IMR-90 (cell line): ENCODE results near the gene HDAC7. TPM values are rescaled to one million over a fixed set of nuclear protein-coding genes. Genes with fewer than 3 reads are reported as not detected.

ENCODE experiments used
- ATAC-seq: fragments of 200-7000 bp; cut with Tn5 transposase; 2 replicates; pipeline ENCODE4 v1.9.1; 2020; ENCODE audit warnings: low read depth, mild to moderate bottlenecking, moderate library complexity
- BruUV-seq: library from RNA; stranded (reverse); fragments of 400-500 nt; replicated peaks from 2 replicates; lab custom pipeline; 2021; lab: Mats Ljungman, UMichigan
- CTCF ChIA-PET: fragments of 300-600 bp; formaldehyde crosslinking; extraction: SDS; loops from one replicate; lab custom pipeline; 2021; ENCODE audit warnings: antibody characterized with exemption; lab: Yijun Ruan, JAX
- POLR2A ChIA-PET: fragments of 300-600 bp; sonication (Branson Sonifier 250); formaldehyde crosslinking; loops from one replicate; lab custom pipeline; 2022; ENCODE audit warnings: antibody characterized with exemption; ENCODE audit not compliant: unreplicated experiment; lab: Charles Lee
- DNase-seq: peaks from one replicate; pipeline ENCODE4 v3.0.0; 2013
- H2AFZ ChIP-seq: replicated peaks from 2 replicates; pipeline ENCODE3; 2013; ENCODE audit warnings: low read length, mild to moderate bottlenecking; ENCODE audit not compliant: poor library complexity
- H2AK5ac ChIP-seq: 2 replicates; pipeline ENCODE4 v1.6.1; 2013; ENCODE audit warnings: low read depth, low read length, inconsistent platforms
- H2AK9ac ChIP-seq: replicated peaks from 2 replicates; pipeline ENCODE3; 2013; ENCODE audit warnings: mild to moderate bottlenecking, low read depth, low read length, moderate library complexity; ENCODE audit not compliant: poor library complexity
- H2BK120ac ChIP-seq: 2 replicates; pipeline ENCODE4 v1.6.1; 2013; ENCODE audit warnings: low read depth, low read length, inconsistent platforms
- H2BK15ac ChIP-seq: 3 replicates; pipeline ENCODE4 v1.6.1; 2013; ENCODE audit warnings: low read depth, low read length, inconsistent platforms
- H2BK20ac ChIP-seq: 2 replicates; pipeline ENCODE4 v1.6.1; 2013; ENCODE audit warnings: low read depth, mild to moderate bottlenecking, inconsistent platforms, low read length, moderate library complexity
- H2BK5ac ChIP-seq: 2 replicates; pipeline ENCODE4 v1.6.1; 2013; ENCODE audit warnings: mild to moderate bottlenecking, low read depth, low read length, inconsistent platforms; ENCODE audit not compliant: poor library complexity, severe bottlenecking
- H3K14ac ChIP-seq: replicated peaks from 2 replicates; pipeline ENCODE4 v1.6.1; 2013; ENCODE audit warnings: low read depth, low read length, inconsistent platforms
- H3K18ac ChIP-seq: 2 replicates; pipeline ENCODE4 v1.6.1; 2013; ENCODE audit warnings: low read depth, low read length, control low read depth
- H3K23ac ChIP-seq: 2 replicates; pipeline ENCODE4 v1.6.1; 2013; ENCODE audit warnings: low read depth, low read length, inconsistent platforms
- H3K27ac ChIP-seq: 2 replicates; pipeline ENCODE4 v1.5.1; 2013; ENCODE audit warnings: mild to moderate bottlenecking, control low read depth, low read length; ENCODE audit not compliant: insufficient read depth
- H3K27me3 ChIP-seq: 2 replicates; pipeline ENCODE4 v1.6.1; 2013; ENCODE audit warnings: low read length; ENCODE audit not compliant: control insufficient read depth, insufficient read depth
- H3K36me3 ChIP-seq: 2 replicates; pipeline ENCODE4 v1.6.1; 2013; ENCODE audit warnings: low read length, mixed read lengths; ENCODE audit not compliant: control insufficient read depth, insufficient read depth
- H3K4ac ChIP-seq: 2 replicates; pipeline ENCODE4 v1.6.1; 2013; ENCODE audit warnings: low read depth, low read length, inconsistent platforms
- H3K4me1 ChIP-seq: 2 replicates; pipeline ENCODE4 v1.6.1; 2013; ENCODE audit warnings: low read length, mixed read lengths; ENCODE audit not compliant: control insufficient read depth, insufficient read depth
- H3K4me2 ChIP-seq: 2 replicates; pipeline ENCODE4 v1.6.1; 2013; ENCODE audit warnings: low read depth, mild to moderate bottlenecking, control low read depth, low read length, moderate library complexity
- H3K4me3 ChIP-seq: 2 replicates; pipeline ENCODE4 v1.5.1; 2013; ENCODE audit warnings: low read depth, mild to moderate bottlenecking, control low read depth, low read length, moderate library complexity; ENCODE audit not compliant: insufficient read depth
- H3K56ac ChIP-seq: 2 replicates; pipeline ENCODE4 v1.6.1; 2013; ENCODE audit warnings: low read length, inconsistent platforms; ENCODE audit not compliant: insufficient read depth; ENCODE audit errors: extremely low read depth
- H3K79me1 ChIP-seq, 2 experiments: 2 replicates each; pipeline ENCODE4 v1.6.1; 2013; ENCODE audit warnings: low read length in 2 of 2, inconsistent platforms in 1 of 2, low read depth in 1 of 2
- H3K9ac ChIP-seq: 2 replicates; pipeline ENCODE4 v1.6.1; 2013; ENCODE audit warnings: low read depth, low read length, control low read depth
- H3K9me1 ChIP-seq: 2 replicates; pipeline ENCODE4 v1.6.1; 2013; ENCODE audit warnings: low read length, inconsistent platforms; ENCODE audit not compliant: insufficient read depth
- H3K9me3 ChIP-seq: 2 replicates; pipeline ENCODE4 v1.6.1; 2013; ENCODE audit warnings: low read length; ENCODE audit not compliant: control insufficient read depth, insufficient read depth
- H4K20me1 ChIP-seq: 2 replicates; pipeline ENCODE4 v1.6.1; 2013; ENCODE audit warnings: low read length, inconsistent platforms; ENCODE audit not compliant: insufficient read depth
- H4K5ac ChIP-seq: 2 replicates; pipeline ENCODE4 v1.6.1; 2013; ENCODE audit warnings: mild to moderate bottlenecking, low read depth, low read length, control low read depth
- H4K8ac ChIP-seq, 2 experiments: 2 replicates each; pipeline ENCODE4 v1.6.1; 2013; ENCODE audit warnings: low read depth in 2 of 2, low read length in 2 of 2, control low read depth in 1 of 2, inconsistent platforms in 1 of 2
- H4K91ac ChIP-seq: 2 replicates; pipeline ENCODE4 v1.6.1; 2013; ENCODE audit warnings: low read depth, low read length, inconsistent platforms; ENCODE audit not compliant: insufficient read depth
- BHLHE40 ChIP-seq: fragments of 150-350 bp; IDR thresholded peaks from 2 replicates; pipeline ENCODE4 v1.6.1; 2016; ENCODE audit warnings: mild to moderate bottlenecking, low read depth, low read length
- CEBPB ChIP-seq: IDR thresholded peaks from 2 replicates; pipeline ENCODE4 v1.6.1; 2012; ENCODE audit warnings: low read depth, low read length, improper control_type of control experiment
- CHD1 ChIP-seq: IDR thresholded peaks from 2 replicates; pipeline ENCODE4 v1.6.1; 2012; ENCODE audit warnings: low read depth, low read length, improper control_type of control experiment
- FOS ChIP-seq: fragments of 150-350 bp; IDR thresholded peaks from 2 replicates; pipeline ENCODE4 v1.6.1; 2016; ENCODE audit warnings: low read depth, low read length
- MAFK ChIP-seq: IDR thresholded peaks from 2 replicates; pipeline ENCODE4 v1.6.1; 2012; ENCODE audit warnings: low read depth, low read length, improper control_type of control experiment
- MAZ ChIP-seq: IDR thresholded peaks from 2 replicates; pipeline ENCODE4 v1.6.1; 2012; ENCODE audit warnings: low read depth, mild to moderate bottlenecking, low read length, improper control_type of control experiment, moderate library complexity, borderline replicate concordance
- MXI1 ChIP-seq: IDR thresholded peaks from 2 replicates; pipeline ENCODE4 v1.6.1; 2012; ENCODE audit warnings: low read depth, mild to moderate bottlenecking, low read length, moderate library complexity, borderline replicate concordance
- NFE2L2 ChIP-seq: fragments of 150-350 bp; IDR thresholded peaks from 2 replicates; pipeline ENCODE4 v1.6.1; 2016; ENCODE audit warnings: low read depth, mild to moderate bottlenecking, low read length
- POLR2A ChIP-seq: IDR thresholded peaks from 2 replicates; pipeline ENCODE4 v1.6.1; 2012; ENCODE audit warnings: mild to moderate bottlenecking, low read depth, low read length
- RAD21 ChIP-seq: IDR thresholded peaks from 2 replicates; pipeline ENCODE4 v1.6.1; 2012; ENCODE audit warnings: low read length, improper control_type of control experiment
- RCOR1 ChIP-seq: IDR thresholded peaks from 2 replicates; pipeline ENCODE4 v1.6.1; 2012; ENCODE audit warnings: mild to moderate bottlenecking, low read length, improper control_type of control experiment; ENCODE audit not compliant: insufficient replicate concordance
- RFX5 ChIP-seq: IDR thresholded peaks from 2 replicates; pipeline ENCODE4 v1.8.0; 2012; ENCODE audit warnings: low read depth, mild to moderate bottlenecking, low read length, moderate library complexity
- SMC3 ChIP-seq: fragments of 150-350 bp; IDR thresholded peaks from 2 replicates; pipeline ENCODE4 v1.6.1; 2016; ENCODE audit warnings: low read depth, mild to moderate bottlenecking, antibody characterized with exemption, low read length, moderate library complexity
- WGBS, 2 experiments: methylation state at CpG; one replicate each; pipeline versions ENCODE4 v1.1.5 to v1.1.7; 2013; ENCODE audit warnings: missing lambda C conversion rate in 2 of 2; ENCODE audit not compliant: insufficient read length in 1 of 2; ENCODE audit errors: extremely low coverage in 2 of 2; 5-methylcytosine and 5-hydroxymethylcytosine counted together
- dilution Hi-C: fragments of 300-500 bp; cut with HindIII; formaldehyde crosslinking; loops from one replicate; pipeline ENCODE4 v1.14.3; 2018; ENCODE audit warnings: low sequenced_read_pairs; ENCODE audit not compliant: unreplicated experiment
- in situ Hi-C: fragments of 300-500 bp; cut with MboI; formaldehyde crosslinking; loops from 3 replicates; pipeline ENCODE4 v1.14.3; 2019; ENCODE audit warnings: low sequenced_read_pairs, inconsistent platforms, mixed read lengths
- intact Hi-C: fragments of 100-400 bp; cut with micrococcal nuclease; formaldehyde crosslinking; loops from 2 replicates; pipeline ENCODE4 v1.10.0; 2022
- polyA plus RNA-seq, 3 experiments: library from polyadenylated mRNA; depleted of rRNA; stranded (reverse); fragments of >200 nt; gene quantifications; 2 replicates each; pipeline ENCODE4 v1.2.3, GENCODE V29; 2012; ENCODE audit warnings: low replicate concordance in 1 of 3
- total RNA-seq: library from RNA; depleted of rRNA; stranded (reverse); fragments of >200 nt; gene quantifications from 2 replicates; pipeline ENCODE4 v1.2.3, GENCODE V29; 2012
- TF ChIP-seq, protein P1 (sequence below): conservative IDR thresholded peaks from 2 replicates; pipeline ENCODE4 v1.5.1; 2012; ENCODE audit warnings: mild to moderate bottlenecking, low read depth, low read length, improper control_type of control experiment
- TF ChIP-seq, protein P2 (sequence below): fragments of 150-350 bp; IDR thresholded peaks from 2 replicates; pipeline ENCODE4 v1.6.1; 2017; ENCODE audit warnings: mild to moderate bottlenecking, antibody characterized with exemption, low read length, low read depth
- TF ChIP-seq, protein P3 (sequence below): fragments of 150-350 bp; IDR thresholded peaks from 2 replicates; pipeline ENCODE4 v1.6.1; 2016; ENCODE audit warnings: low read depth, mild to moderate bottlenecking, low read length, moderate library complexity, borderline replicate concordance

HDAC7 gene
- total and polyA plus RNA-seq, 2 of the 4 experiments (the other 2 are of a cell fraction): 10.4 to 64.7 TPM

DNA sequence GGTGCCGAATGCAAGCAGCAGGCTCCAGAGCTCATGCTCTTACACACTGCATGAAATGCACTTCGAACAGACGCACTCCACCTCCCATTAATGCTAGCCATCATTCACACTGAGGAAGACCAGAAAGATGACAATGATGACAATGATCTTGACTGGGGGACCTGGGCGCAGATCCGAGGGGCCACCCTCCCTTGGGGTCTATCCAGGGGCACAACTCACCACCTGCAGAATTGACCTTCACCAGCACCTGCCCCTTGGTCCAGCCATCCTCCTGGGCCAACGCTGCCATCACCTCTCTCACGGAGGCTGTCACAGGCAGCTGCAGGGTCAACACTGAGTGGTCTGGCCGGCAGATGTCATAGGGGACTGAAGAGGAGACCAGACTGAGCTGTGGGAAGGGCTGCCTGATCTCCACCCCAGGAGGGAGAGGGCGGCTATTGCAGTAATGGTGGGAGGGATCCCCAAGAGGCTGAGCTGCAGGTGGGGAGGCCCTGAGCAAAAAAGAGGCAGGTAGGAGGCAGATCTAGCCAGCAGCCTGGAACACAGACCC, 76.3 kb downstream of the HDAC7 start:
- no peak overlapping the region for H2BK120ac ChIP-seq
- no peak overlapping the region for H4K8ac ChIP-seq
- H3K4ac ChIP-seq: no peak overlapping the region
- CTCF ChIA-PET: interaction anchor here (0.6 to 2.4 kb wide), 6 partner anchors 11 to 341 kb away, joined by 3 to 19 read pairs (median 8); partner anchors contain the start of gene RAPGEF3
- H4K20me1 ChIP-seq: no peaks in the 10 kb centered on the region
- no peak overlapping the region for H3K4me3 ChIP-seq
- BruUV-seq: no TSS peak
- H2BK20ac ChIP-seq: no peak overlapping the region
- H3K79me1 ChIP-seq: no peaks in the 10 kb centered on the region
- in situ Hi-C loops (loop anchor here (10.0 kb wide), 1 partner anchor 91 kb away; no protein-coding TSS in a partner anchor), dilution Hi-C loops (no loop called here), intact Hi-C loops (no loop called here)
- H3K14ac ChIP-seq: no peak overlapping the region
- H3K36me3 ChIP-seq: no peaks in the 10 kb centered on the region
- H2AK9ac ChIP-seq: no peak overlapping the region
- POLR2A ChIA-PET: no interaction called here
- H2BK15ac ChIP-seq: no peak overlapping the region
- no peak overlapping the region for H3K9ac ChIP-seq
- H3K9me1 ChIP-seq: no peaks in the 10 kb centered on the region
- no peak overlapping the region for H3K56ac ChIP-seq
- no peak for TF ChIP-seq MAZ
- TF ChIP-seq, protein P1, sequence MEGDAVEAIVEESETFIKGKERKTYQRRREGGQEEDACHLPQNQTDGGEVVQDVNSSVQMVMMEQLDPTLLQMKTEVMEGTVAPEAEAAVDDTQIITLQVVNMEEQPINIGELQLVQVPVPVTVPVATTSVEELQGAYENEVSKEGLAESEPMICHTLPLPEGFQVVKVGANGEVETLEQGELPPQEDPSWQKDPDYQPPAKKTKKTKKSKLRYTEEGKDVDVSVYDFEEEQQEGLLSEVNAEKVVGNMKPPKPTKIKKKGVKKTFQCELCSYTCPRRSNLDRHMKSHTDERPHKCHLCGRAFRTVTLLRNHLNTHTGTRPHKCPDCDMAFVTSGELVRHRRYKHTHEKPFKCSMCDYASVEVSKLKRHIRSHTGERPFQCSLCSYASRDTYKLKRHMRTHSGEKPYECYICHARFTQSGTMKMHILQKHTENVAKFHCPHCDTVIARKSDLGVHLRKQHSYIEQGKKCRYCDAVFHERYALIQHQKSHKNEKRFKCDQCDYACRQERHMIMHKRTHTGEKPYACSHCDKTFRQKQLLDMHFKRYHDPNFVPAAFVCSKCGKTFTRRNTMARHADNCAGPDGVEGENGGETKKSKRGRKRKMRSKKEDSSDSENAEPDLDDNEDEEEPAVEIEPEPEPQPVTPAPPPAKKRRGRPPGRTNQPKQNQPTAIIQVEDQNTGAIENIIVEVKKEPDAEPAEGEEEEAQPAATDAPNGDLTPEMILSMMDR: no peak
- no peak for TF ChIP-seq MAFK
- TF ChIP-seq, protein P2, sequence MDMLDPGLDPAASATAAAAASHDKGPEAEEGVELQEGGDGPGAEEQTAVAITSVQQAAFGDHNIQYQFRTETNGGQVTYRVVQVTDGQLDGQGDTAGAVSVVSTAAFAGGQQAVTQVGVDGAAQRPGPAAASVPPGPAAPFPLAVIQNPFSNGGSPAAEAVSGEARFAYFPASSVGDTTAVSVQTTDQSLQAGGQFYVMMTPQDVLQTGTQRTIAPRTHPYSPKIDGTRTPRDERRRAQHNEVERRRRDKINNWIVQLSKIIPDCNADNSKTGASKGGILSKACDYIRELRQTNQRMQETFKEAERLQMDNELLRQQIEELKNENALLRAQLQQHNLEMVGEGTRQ: no peak
- no peak for TF ChIP-seq FOS
- no peak for TF ChIP-seq RAD21
- TF ChIP-seq RFX5: no peak
- no peak for TF ChIP-seq POLR2A
- TF ChIP-seq, protein P3, sequence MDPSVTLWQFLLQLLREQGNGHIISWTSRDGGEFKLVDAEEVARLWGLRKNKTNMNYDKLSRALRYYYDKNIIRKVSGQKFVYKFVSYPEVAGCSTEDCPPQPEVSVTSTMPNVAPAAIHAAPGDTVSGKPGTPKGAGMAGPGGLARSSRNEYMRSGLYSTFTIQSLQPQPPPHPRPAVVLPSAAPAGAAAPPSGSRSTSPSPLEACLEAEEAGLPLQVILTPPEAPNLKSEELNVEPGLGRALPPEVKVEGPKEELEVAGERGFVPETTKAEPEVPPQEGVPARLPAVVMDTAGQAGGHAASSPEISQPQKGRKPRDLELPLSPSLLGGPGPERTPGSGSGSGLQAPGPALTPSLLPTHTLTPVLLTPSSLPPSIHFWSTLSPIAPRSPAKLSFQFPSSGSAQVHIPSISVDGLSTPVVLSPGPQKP: no peak
- no peak for TF ChIP-seq SMC3
- no peak for TF ChIP-seq NFE2L2
- no peak for TF ChIP-seq RCOR1
- TF ChIP-seq CEBPB: no peak
- TF ChIP-seq BHLHE40: no peak
- TF ChIP-seq CHD1: no peak
- TF ChIP-seq MXI1: no peak
- no peak overlapping the region for H3K18ac ChIP-seq
- no peak overlapping the region for H3K23ac ChIP-seq
- H3K27ac ChIP-seq: no peak overlapping the region
- H3K4me1 ChIP-seq: peaks cover 2% of the 10 kb centered on the region; the same call in 1 of the 2 replicates
- no peaks in the 10 kb centered on the region for H3K9me3 ChIP-seq
- H2BK5ac ChIP-seq: no peak overlapping the region
- peaks cover 28% of the 10 kb centered on the region for H3K27me3 ChIP-seq
- no CpG with 5 or more reads among the region's 9 CpGs for WGBS, 2 experiments
- H3K4me2 ChIP-seq: no peak overlapping the region
- H4K5ac ChIP-seq: no peak overlapping the region
- peak overlapping the region; percentile 18 for H2AFZ ChIP-seq
- H2AK5ac ChIP-seq: 0 out of 2 replicates have a peak overlapping the region, but pooled peaks have one; percentile 17
- no peak overlapping the region for H4K91ac ChIP-seq
- ATAC-seq (no peak), DNase-seq (no peak)
